OCI-LY7 (cell line): ENCODE data around the gene MXRA8. TPM values are rescaled to one million over a fixed set of nuclear protein-coding genes. Genes with fewer than 3 reads are reported as not detected.
"Not testable (repeated sequence)": the region's sequence is repeated elsewhere in the genome, so short reads cannot be mapped to it uniquely, and the experiment has no call there.

Experiments used
- BruUV-seq: library from RNA; stranded (reverse); fragments of 400-500 nt; replicated peaks from 2 replicates; lab custom pipeline; 2021; lab: Mats Ljungman, UMichigan
- CTCF ChIA-PET: fragments of 300-600 bp; sonication (Branson Sonifier 250); formaldehyde crosslinking; loops from one replicate; lab custom pipeline; 2022; ENCODE audit warnings: antibody characterized with exemption; ENCODE audit not compliant: unreplicated experiment; lab: Charles Lee
- POLR2A ChIA-PET: fragments of 300-600 bp; sonication (Branson Sonifier 250); formaldehyde crosslinking; loops from one replicate; lab custom pipeline; 2022; ENCODE audit warnings: antibody characterized with exemption; lab: Charles Lee
- DNase-seq: peaks from one replicate; pipeline ENCODE4 v3.0.0-alpha.2; 2015; ENCODE audit warnings: low spot score
- H2AFZ ChIP-seq: fragments of 200-600 bp; sonication (generic), shearing (Covaris generic); 2 replicates; pipeline ENCODE4 v1.6.1; 2014; ENCODE audit warnings: mild to moderate bottlenecking, antibody characterized with exemption, low read length, moderate library complexity
- H3K27ac ChIP-seq: fragments of 200-600 bp; sonication (generic); 2 replicates; pipeline ENCODE4 v1.5.1; 2014; ENCODE audit warnings: mixed run types, low read depth, mild to moderate bottlenecking, moderate library complexity, low read length, inconsistent platforms; ENCODE audit not compliant: poor library complexity, severe bottlenecking
- H3K36me3 ChIP-seq: fragments of 200-600 bp; sonication (generic); 2 replicates; pipeline ENCODE4 v1.6.1; 2014; ENCODE audit warnings: mild to moderate bottlenecking, antibody characterized with exemption, low read length, moderate library complexity, mixed read lengths; ENCODE audit not compliant: insufficient read depth
- H3K4me1 ChIP-seq: fragments of 200-600 bp; sonication (generic); 2 replicates; pipeline ENCODE4 v1.5.1; 2014; ENCODE audit warnings: mild to moderate bottlenecking, low read length; ENCODE audit not compliant: insufficient read depth, poor library complexity, severe bottlenecking
- H3K4me2 ChIP-seq: fragments of 200-600 bp; sonication (generic); 2 replicates; pipeline ENCODE4 v1.6.1; 2014; ENCODE audit warnings: mild to moderate bottlenecking, low read length
- H3K4me3 ChIP-seq: fragments of 200-600 bp; sonication (generic); 2 replicates; pipeline ENCODE4 v1.5.1; 2014; ENCODE audit warnings: mild to moderate bottlenecking, low read depth, low read length; ENCODE audit not compliant: poor library complexity, severe bottlenecking
- H3K79me2 ChIP-seq: fragments of 200-600 bp; sonication (generic); 2 replicates; pipeline ENCODE4 v1.6.1; 2016; ENCODE audit warnings: low read depth, mild to moderate bottlenecking, low read length, moderate library complexity, mixed read lengths; ENCODE audit not compliant: insufficient read depth
- H3K9me2 ChIP-seq: fragments of 200-600 bp; sonication (generic); 2 replicates; pipeline ENCODE4 v1.6.1; 2016; ENCODE audit warnings: mild to moderate bottlenecking, low read length, mixed read lengths; ENCODE audit not compliant: insufficient read depth
- H3K9me3 ChIP-seq: fragments of 200-600 bp; sonication (generic); 2 replicates; pipeline ENCODE4 v1.6.1; 2014; ENCODE audit warnings: mild to moderate bottlenecking, mixed run types, low read length, mixed read lengths
- H4K20me1 ChIP-seq: fragments of 200-600 bp; sonication (generic); 2 replicates; pipeline ENCODE4 v1.6.1; 2014; ENCODE audit warnings: mild to moderate bottlenecking, antibody characterized with exemption, low read length, moderate library complexity, mixed read lengths; ENCODE audit not compliant: insufficient read depth
- EZH2phosphoT487 ChIP-seq: fragments of 200-600 bp; sonication (generic); IDR thresholded peaks from 2 replicates; pipeline ENCODE4 v1.6.1; 2018; ENCODE audit warnings: low read depth, borderline replicate concordance, mild to moderate bottlenecking, mixed run types, antibody characterized with exemption, low read length, moderate library complexity, mixed read lengths
- intact Hi-C: fragments of 100-400 bp; cut with micrococcal nuclease; formaldehyde crosslinking; loops from one replicate; pipeline ENCODE4 v1.10.0; 2022; ENCODE audit not compliant: unreplicated experiment
- total RNA-seq, 2 experiments: library from RNA; depleted of rRNA in 1 of 2; stranded (reverse); fragments of >200 nt in 1 of 2; shearing (Covaris generic) in 1 of 2; gene quantifications; 2 replicates each; pipeline ENCODE4 v1.2.3, GENCODE V29; 2014 to 2022
- TF ChIP-seq, protein P1 (sequence below): fragments of 200-600 bp; sonication (generic); conservative IDR thresholded peaks from 2 replicates; pipeline ENCODE4 v1.5.1; 2014; ENCODE audit warnings: mild to moderate bottlenecking, antibody characterized with exemption, low read length, moderate library complexity, mixed read lengths

Gene MXRA8
- total RNA-seq, 2 experiments from 2014 or later, result not detected

DNA sequence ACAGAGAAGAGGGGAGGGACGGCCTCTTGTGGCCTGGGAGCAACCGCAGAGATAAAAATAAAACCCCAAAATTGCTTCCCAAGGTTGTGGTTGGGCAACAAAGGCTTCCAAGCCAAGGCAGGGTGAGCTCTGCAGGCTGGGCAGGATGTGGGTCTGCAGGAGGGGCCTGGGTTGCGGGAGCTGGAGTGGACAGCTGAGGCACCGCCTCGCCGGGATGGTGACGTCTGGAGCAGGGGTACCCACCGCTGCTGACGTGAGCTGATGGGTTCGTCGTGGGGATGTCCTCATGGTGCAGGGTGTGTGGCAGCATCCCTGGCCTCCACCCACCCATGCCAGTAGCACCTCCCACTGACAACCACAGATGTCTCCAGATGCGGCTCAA is 13.0 kb upstream of the MXRA8 start:
- ChIA-PET POLR2A (interaction anchor here (0.6 kb wide), 1 partner anchor 28 kb away, joined by 3 read pairs; the partner anchor contains the start of gene CCNL2), CTCF (no interaction called here)
- Histone ChIP-seq H2AFZ (no peak overlapping the region), H3K36me3 (peaks cover 42% of the 10 kb centered on the region), H4K20me1 (no peaks in the 10 kb centered on the region), H3K27ac (peak overlapping the region; percentile 26), H3K4me2 (peak overlapping the region; percentile 66; the same call in 1 of the 2 replicates), H3K9me2 (no peaks in the 10 kb centered on the region), H3K9me3 (peaks cover 10% of the 10 kb centered on the region; the same call in 1 of the 2 replicates), H3K79me2 (peaks cover 20% of the 10 kb centered on the region), H3K4me3 (peak overlapping the region; percentile 43), H3K4me1 (peaks cover 31% of the 10 kb centered on the region)
- BruUV-seq, result no TSS peak
- intact Hi-C loops, result no loop called here
- TF ChIP-seq, protein P1, sequence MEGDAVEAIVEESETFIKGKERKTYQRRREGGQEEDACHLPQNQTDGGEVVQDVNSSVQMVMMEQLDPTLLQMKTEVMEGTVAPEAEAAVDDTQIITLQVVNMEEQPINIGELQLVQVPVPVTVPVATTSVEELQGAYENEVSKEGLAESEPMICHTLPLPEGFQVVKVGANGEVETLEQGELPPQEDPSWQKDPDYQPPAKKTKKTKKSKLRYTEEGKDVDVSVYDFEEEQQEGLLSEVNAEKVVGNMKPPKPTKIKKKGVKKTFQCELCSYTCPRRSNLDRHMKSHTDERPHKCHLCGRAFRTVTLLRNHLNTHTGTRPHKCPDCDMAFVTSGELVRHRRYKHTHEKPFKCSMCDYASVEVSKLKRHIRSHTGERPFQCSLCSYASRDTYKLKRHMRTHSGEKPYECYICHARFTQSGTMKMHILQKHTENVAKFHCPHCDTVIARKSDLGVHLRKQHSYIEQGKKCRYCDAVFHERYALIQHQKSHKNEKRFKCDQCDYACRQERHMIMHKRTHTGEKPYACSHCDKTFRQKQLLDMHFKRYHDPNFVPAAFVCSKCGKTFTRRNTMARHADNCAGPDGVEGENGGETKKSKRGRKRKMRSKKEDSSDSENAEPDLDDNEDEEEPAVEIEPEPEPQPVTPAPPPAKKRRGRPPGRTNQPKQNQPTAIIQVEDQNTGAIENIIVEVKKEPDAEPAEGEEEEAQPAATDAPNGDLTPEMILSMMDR, result no peak
- TF ChIP-seq EZH2phosphoT487, result no peak
- DNase-seq, result no peak

DNA sequence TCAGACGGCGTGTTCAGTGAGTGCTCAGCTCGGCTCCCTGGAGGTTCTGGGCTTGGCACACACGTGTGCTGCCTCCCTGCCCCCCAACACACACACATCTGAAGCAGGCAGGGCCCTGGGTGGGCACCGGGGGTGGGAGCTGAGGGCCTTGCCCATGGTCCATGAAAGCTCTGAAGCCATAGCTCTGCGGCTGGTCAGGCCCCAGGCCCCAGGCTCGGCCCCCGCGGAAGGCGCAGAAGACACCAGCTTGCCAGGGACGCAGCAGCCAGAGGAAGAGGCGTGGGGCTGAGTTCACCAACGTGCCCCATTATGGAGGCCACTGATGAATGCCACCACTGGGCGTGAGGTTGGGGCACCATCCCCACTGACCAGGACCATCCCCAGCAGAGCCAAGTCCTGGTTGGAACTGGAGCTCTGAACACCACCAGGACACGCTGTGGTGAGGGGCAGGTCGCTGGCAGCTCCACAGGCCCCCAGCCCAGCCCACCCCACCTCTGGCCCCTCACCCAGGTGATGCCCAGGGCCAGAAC is 12.5 kb upstream of the MXRA8 start:
- no peak for DNase-seq
- no peak overlapping the region for H2AFZ ChIP-seq
- no peak overlapping the region for H3K4me3 ChIP-seq
- POLR2A ChIA-PET, result no interaction called here
- H3K27ac ChIP-seq, result no peak overlapping the region
- H3K36me3 ChIP-seq, result peaks cover 38% of the 10 kb centered on the region
- no peaks in the 10 kb centered on the region for H4K20me1 ChIP-seq
- H3K9me3 ChIP-seq, result peaks cover 15% of the 10 kb centered on the region
- peaks cover 20% of the 10 kb centered on the region for H3K79me2 ChIP-seq
- peaks cover 26% of the 10 kb centered on the region for H3K4me1 ChIP-seq
- CTCF ChIA-PET, result no interaction called here
- H3K4me2 ChIP-seq, result no peak overlapping the region
- TF ChIP-seq, protein P1, result no peak
- TF ChIP-seq EZH2phosphoT487, result no peak
- no peaks in the 10 kb centered on the region for H3K9me2 ChIP-seq
- intact Hi-C loops, result no loop called here
- BruUV-seq, result no TSS peak

GRCh38 chr1:1370094-1370493 is 11.7 kb upstream of the MXRA8 start:
- H3K4me2 ChIP-seq, DNase-seq, H2AFZ ChIP-seq, H3K27ac ChIP-seq, H3K9me2 ChIP-seq, H3K4me3 ChIP-seq, CTCF ChIA-PET, BruUV-seq, H4K20me1 ChIP-seq, intact Hi-C loops, POLR2A ChIA-PET: not testable (repeated sequence)
- Histone ChIP-seq H3K79me2 (peaks cover 20% of the 10 kb centered on the region), H3K36me3 (peaks cover 38% of the 10 kb centered on the region), H3K4me1 (peaks cover 25% of the 10 kb centered on the region), H3K9me3 (peaks cover 17% of the 10 kb centered on the region)
